ENCODE results near the gene FRY. TPM values are rescaled to one million over a fixed set of nuclear protein-coding genes. Genes with fewer than 3 reads are reported as not detected.
"Not testable (repeated sequence)": the region's sequence is repeated elsewhere in the genome, so short reads cannot be mapped to it uniquely, and the experiment has no call there.

FRY gene
- total RNA-seq, 1 donor = 12.5 TPM

DNA sequence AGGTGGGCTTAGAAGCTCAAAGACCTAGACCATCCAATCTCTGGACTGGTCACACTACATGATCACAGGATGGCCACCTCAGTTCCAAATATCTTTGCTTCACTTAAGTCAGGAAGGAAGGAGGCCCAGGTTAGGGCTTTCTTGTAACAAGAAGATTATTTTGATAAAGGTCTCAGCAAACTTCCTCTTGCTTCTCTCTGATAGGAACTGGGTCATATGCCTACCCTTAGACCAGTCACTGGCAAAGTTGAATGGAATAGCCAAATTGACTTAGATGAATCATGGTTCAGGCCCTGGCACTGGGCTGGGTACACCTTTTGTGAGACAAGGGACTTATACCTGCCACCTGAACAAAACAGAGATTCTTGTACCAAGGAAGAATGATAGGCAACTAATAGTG lies 11.0 kb downstream of the FRY start:
- Histone ChIP-seq H3K4me3 (ENCODE audit: low read length) (no peak overlapping the region), H3K4me1 (ENCODE audit: insufficient read depth, low read length) (peaks cover 47% of the 10 kb centered on the region), H3K9me3 (ENCODE audit: low read depth, low read length) (no peaks in the 10 kb centered on the region), H3K27me3 (ENCODE audit: insufficient read depth, low read length) (no peaks in the 10 kb centered on the region)

GRCh38 chr13:32044446-32044845 lies 12.9 kb downstream of the FRY start:
- Histone ChIP-seq H3K4me3 (ENCODE audit: low read length) (no peak overlapping the region), H3K9me3 (ENCODE audit: low read depth, low read length) (no peaks in the 10 kb centered on the region), H3K4me1 (ENCODE audit: insufficient read depth, low read length) (peaks cover 66% of the 10 kb centered on the region), H3K27me3 (ENCODE audit: insufficient read depth, low read length) (no peaks in the 10 kb centered on the region)

DNA sequence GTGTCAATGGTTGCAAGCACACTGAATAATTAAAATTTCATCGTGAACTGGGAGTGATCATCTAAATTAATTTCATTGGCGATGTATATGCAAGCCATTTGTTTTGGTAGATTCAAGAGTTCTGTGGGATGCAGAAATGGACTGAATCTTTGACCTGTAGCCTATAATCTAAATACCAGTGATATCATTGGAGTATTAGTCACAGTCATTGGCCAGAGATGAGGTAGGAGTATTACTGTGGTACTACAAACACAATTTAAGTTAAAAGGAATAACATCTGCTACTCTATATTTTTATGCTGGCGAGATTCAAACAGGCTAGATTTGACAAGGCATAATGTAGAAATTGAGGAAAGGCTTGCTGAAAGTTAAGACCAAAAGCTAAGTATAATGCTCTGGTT lies 14.0 kb downstream of the FRY start:
- peaks cover 68% of the 10 kb centered on the region for H3K4me1 ChIP-seq (ENCODE audit: insufficient read depth, low read length)
- H3K4me3 ChIP-seq (ENCODE audit: low read length) = no peak overlapping the region
- no peaks in the 10 kb centered on the region for H3K27me3 ChIP-seq (ENCODE audit: insufficient read depth, low read length)

DNA sequence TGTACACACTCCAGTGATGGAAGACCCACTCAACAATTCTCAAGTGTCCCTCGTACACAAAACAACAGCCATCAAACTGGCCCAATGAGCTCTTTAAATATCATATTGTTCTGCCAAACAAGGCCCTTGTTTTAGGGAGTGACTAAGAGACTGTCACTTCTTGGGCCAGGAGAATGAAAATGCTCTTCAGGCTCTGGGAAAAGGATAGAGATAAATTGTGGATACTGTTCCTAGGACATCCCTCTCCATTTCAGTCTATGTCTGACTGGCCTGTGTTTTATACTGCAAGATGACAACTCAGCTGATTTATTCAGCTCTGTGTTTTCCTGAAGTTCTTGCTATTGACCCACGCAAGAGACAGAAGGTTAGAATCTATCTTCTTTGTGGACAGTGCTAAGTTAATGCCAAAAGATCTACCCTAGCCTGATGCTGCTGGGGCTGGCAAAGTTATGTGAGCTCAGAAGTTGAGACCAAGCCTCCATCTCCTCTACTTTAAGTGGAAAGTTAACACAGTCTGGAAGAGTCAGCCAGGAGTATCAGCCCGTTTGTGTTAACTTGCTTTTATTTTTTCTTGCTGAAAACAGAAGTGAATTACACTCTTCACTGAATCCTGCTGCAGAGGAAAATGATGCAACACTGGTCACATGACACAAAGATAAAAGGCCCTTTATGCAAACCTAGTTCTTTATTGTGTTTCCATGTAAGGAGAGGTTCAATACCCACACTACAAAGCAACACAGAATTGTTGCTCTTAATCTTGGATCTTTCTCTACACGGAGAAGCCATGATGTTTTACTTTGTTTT lies 14.6 kb downstream of the FRY start:
- Histone ChIP-seq H3K4me3 (ENCODE audit: low read length) (no peak overlapping the region), H3K4me1 (ENCODE audit: insufficient read depth, low read length) (peaks cover 68% of the 10 kb centered on the region), H3K27me3 (ENCODE audit: insufficient read depth, low read length) (no peaks in the 10 kb centered on the region), H3K9me3 (ENCODE audit: low read depth, low read length) (no peaks in the 10 kb centered on the region)

More for the DNA sequence above, 14.0 kb downstream of the FRY start:
- H3K9me3 ChIP-seq (ENCODE audit: low read depth, low read length) = no peaks in the 10 kb centered on the region

DNA sequence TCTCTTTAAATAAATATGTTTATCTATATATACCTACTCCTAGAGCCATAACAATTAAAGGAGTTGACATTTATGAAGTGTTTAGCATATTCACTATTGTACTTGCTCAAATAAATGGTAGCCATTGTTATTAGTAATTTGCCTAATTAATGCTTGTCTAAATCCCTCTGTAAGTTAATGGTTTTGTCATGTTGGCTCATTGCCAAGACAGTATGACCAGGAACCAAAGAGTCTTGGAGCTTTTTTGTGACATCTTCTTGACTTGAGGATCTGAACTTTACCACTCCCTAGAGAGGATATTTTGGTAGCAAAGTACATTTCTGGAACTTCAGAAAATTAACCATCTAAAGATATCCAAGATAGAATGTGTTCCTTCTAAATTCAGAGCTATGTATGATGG lies 15.5 kb downstream of the FRY start:
- peaks cover 60% of the 10 kb centered on the region for H3K4me1 ChIP-seq (ENCODE audit: insufficient read depth, low read length)

GRCh38 chr13:32047793-32048192 lies 16.2 kb downstream of the FRY start:
- H3K4me1 ChIP-seq (ENCODE audit: insufficient read depth, low read length) = peaks cover 52% of the 10 kb centered on the region
- no peaks in the 10 kb centered on the region for H3K27me3 ChIP-seq (ENCODE audit: insufficient read depth, low read length)
- no peak overlapping the region for H3K4me3 ChIP-seq (ENCODE audit: low read length)
- no peaks in the 10 kb centered on the region for H3K9me3 ChIP-seq (ENCODE audit: low read depth, low read length)

More for the DNA sequence above, 15.5 kb downstream of the FRY start:
- H3K4me3 ChIP-seq (ENCODE audit: low read length) = no peak overlapping the region
- no peaks in the 10 kb centered on the region for H3K9me3 ChIP-seq (ENCODE audit: low read depth, low read length)
- no peaks in the 10 kb centered on the region for H3K27me3 ChIP-seq (ENCODE audit: insufficient read depth, low read length)

DNA sequence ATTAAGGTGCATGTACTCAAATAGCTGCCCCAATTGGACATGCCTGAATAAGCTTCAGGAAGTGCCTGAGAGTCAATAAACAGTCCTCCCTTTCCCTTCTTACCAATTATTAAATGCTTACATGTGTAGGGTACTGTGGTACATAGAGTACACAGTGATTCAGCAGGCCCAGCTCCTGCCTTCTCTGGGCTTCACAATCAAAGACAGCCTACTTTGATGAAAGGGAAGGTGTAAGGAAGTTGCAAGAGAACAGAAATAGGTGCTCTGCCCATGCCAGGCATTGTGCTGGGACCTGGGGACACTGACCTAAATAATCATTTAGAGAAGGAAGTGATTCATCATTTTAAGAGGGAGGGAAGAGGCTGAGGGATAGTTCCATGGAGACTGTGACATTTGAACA lies 17.2 kb downstream of the FRY start:
- Histone ChIP-seq H3K27me3 (ENCODE audit: insufficient read depth, low read length) (no peaks in the 10 kb centered on the region), H3K9me3 (ENCODE audit: low read depth, low read length) (no peaks in the 10 kb centered on the region), H3K4me1 (ENCODE audit: insufficient read depth, low read length) (peaks cover 51% of the 10 kb centered on the region), H3K4me3 (ENCODE audit: low read length) (no peak overlapping the region)

GRCh38 chr13:32051156-32051555 lies 19.6 kb downstream of the FRY start:
- peaks cover 32% of the 10 kb centered on the region for H3K4me1 ChIP-seq (ENCODE audit: insufficient read depth, low read length)
- H3K27me3 ChIP-seq (ENCODE audit: insufficient read depth, low read length) = no peaks in the 10 kb centered on the region
- no peak overlapping the region for H3K4me3 ChIP-seq (ENCODE audit: low read length)
- no peaks in the 10 kb centered on the region for H3K9me3 ChIP-seq (ENCODE audit: low read depth, low read length)

DNA sequence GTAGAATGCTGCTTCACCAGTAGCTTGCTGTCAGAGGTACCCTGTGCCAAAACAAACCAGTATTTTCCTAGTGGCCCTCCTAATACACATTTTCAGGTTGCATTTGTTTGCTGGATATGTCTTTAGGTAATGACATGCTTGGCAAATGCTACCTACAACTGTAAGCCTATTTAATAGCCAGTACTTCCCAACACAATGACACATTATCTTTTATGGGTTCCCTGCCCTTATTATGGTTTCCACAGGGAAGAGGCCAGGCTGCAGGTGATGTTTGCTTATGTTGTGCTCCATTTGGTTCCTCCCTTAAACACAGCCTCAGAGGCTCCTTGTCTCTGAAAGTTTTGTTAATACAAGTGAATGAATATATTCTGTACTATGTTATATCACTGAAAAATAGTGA lies 24.7 kb downstream of the FRY start:
- Histone ChIP-seq H3K4me1 (ENCODE audit: insufficient read depth, low read length) (no peaks in the 10 kb centered on the region), H3K9me3 (ENCODE audit: low read depth, low read length) (no peaks in the 10 kb centered on the region), H3K27me3 (ENCODE audit: insufficient read depth, low read length) (no peaks in the 10 kb centered on the region), H3K4me3 (ENCODE audit: low read length) (no peak overlapping the region)

- H3K4me1 ChIP-seq (ENCODE audit: insufficient read depth, low read length); H3K4me3 ChIP-seq (ENCODE audit: low read length); H3K9me3 ChIP-seq (ENCODE audit: low read depth, low read length); H3K27me3 ChIP-seq (ENCODE audit: insufficient read depth, low read length): not testable (repeated sequence)
Measured at GRCh38 chr13:32057325-32057724, 25.8 kb downstream of the FRY start.

DNA sequence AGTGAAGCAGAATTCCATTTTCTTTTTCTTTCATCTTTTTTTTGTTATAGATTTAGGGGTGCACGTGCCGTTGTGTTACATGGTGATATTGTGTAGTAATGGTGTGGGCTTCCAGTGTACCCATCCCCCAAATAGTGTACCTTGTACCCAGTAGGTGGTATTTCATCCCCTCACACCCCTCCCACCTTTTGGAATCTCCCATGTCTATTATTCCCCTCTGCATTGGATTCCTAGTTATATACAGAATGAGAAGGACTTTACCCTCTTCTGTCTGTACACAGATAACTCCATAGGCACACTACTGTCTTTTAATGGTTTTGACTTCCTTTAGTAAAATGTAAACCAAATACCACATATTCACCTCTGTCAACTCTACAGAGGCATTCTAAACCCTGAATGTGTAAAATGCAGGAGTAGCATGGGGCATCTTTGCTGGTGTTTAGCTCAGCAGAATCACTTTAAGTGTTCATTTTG lies 28.0 kb downstream of the FRY start:
- no peak overlapping the region for H3K4me3 ChIP-seq (ENCODE audit: low read length)
- H3K4me1 ChIP-seq (ENCODE audit: insufficient read depth, low read length) = no peaks in the 10 kb centered on the region
- no peaks in the 10 kb centered on the region for H3K9me3 ChIP-seq (ENCODE audit: low read depth, low read length)
- H3K27me3 ChIP-seq (ENCODE audit: insufficient read depth, low read length) = no peaks in the 10 kb centered on the region

DNA sequence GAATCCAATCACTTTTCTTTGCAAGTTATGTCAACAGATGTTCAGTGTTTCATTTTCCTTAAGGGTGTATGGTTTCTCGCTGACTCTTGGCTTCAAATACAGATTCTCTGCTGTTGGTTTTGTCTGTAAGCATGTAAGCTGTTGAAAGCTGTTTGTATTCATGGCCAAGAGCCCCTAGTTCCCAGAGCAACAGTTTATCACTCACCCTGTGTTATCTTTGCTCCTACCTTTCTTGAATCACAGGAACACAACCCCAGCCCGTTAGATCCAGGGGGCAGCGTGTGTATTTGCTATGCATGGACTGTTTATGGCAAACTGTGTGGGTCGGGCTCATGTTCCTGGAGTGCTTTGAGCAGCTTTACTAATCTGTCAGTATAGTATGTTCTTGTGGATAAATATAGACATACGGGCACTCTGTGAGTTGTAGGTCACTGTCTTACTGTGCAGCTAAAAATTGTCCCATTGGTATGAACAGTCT lies 28.9 kb downstream of the FRY start:
- Histone ChIP-seq H3K27me3 (ENCODE audit: insufficient read depth, low read length) (no peaks in the 10 kb centered on the region), H3K4me3 (ENCODE audit: low read length) (no peak overlapping the region), H3K4me1 (ENCODE audit: insufficient read depth, low read length) (no peaks in the 10 kb centered on the region), H3K9me3 (ENCODE audit: low read depth, low read length) (no peaks in the 10 kb centered on the region)

DNA sequence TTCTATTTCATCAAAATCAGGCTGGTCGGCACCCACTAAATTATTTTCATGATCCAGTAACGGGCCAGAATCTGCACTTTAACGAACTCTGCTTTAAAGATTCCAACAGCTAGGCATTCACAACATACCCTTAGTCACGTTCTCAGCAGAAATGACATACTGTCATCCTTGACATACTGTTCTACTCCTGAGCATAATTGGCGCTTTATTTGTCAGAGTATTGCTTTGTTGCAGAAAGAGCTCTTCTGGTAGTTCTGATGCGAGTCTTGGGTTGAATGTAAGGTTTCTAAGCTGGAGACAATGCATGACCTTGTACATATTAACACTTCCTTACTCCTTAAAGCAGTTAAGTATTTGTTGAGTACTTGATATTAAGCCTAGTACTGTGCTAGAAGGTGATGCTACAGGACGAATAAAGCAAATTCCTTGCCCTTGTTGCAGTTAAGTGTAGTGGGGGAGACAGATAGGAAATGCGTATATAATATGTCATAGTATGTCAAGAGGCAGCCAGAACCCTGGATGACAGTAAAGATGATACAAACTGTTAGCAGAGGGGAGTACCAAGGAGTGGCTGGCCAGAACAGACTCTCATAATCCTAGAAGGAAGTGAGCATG lies 32.2 kb downstream of the FRY start:
- Histone ChIP-seq H3K4me3 (ENCODE audit: low read length) (no peak overlapping the region), H3K9me3 (ENCODE audit: low read depth, low read length) (no peaks in the 10 kb centered on the region), H3K27me3 (ENCODE audit: insufficient read depth, low read length) (no peaks in the 10 kb centered on the region), H3K4me1 (ENCODE audit: insufficient read depth, low read length) (no peaks in the 10 kb centered on the region)

- Histone ChIP-seq H3K9me3 (ENCODE audit: low read depth, low read length) (no peaks in the 10 kb centered on the region), H3K27me3 (ENCODE audit: insufficient read depth, low read length) (no peaks in the 10 kb centered on the region)
Measured at GRCh38 chr13:32067149-32067961, 35.8 kb downstream of the FRY start.

DNA sequence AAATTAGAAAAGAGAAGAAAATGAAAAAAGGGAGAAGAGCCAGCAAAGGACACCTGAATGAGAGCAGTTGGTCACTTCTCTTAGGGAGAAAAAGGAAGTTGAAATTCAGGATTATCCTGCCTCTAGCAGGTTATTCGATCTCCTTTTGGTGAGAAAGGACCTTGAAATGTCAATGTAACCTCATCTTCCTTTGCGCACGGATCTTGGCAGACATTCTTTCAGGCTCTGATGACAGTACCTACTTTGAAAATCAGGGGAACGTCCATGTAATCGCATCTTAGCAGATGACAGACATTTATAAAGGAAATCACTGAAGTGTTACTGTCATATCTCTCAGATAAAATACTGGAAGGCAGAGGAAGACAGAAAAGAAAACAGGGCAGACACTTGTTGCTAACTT lies 36.7 kb downstream of the FRY start:
- no peaks in the 10 kb centered on the region for H3K27me3 ChIP-seq (ENCODE audit: insufficient read depth, low read length)
- H3K4me1 ChIP-seq (ENCODE audit: insufficient read depth, low read length) = no peaks in the 10 kb centered on the region
- no peaks in the 10 kb centered on the region for H3K9me3 ChIP-seq (ENCODE audit: low read depth, low read length)
- no peak overlapping the region for H3K4me3 ChIP-seq (ENCODE audit: low read length)

More at GRCh38 chr13:32067149-32067961, 35.8 kb downstream of the FRY start:
- Histone ChIP-seq H3K4me1 (ENCODE audit: insufficient read depth, low read length) (no peaks in the 10 kb centered on the region), H3K4me3 (ENCODE audit: low read length) (no peak overlapping the region)
